Adipocyte (in vitro differentiated cells): ENCODE results near the gene SLC5A10.
"Not testable (repeated sequence)": the region's sequence is repeated elsewhere in the genome, so short reads cannot be mapped to it uniquely, and the experiment has no call there.

ENCODE experiments used
- DNase-seq: peaks from one replicate; pipeline ENCODE4 v3.0.0-alpha.2; 2015; ENCODE audit warnings: low read depth
- H3K27me3 ChIP-seq: replicated peaks from 2 replicates; pipeline ENCODE4 v1.7.0; 2013; ENCODE audit warnings: mild to moderate bottlenecking, low read length, moderate library complexity; ENCODE audit not compliant: control insufficient read depth, insufficient read depth
- H3K36me3 ChIP-seq: 2 replicates; pipeline ENCODE4 v1.7.0; 2013; ENCODE audit warnings: low read length, mild to moderate bottlenecking, moderate library complexity; ENCODE audit not compliant: control insufficient read depth, insufficient read depth, severe bottlenecking
- H3K4me1 ChIP-seq: 2 replicates; pipeline ENCODE4 v1.7.0; 2013; ENCODE audit warnings: mild to moderate bottlenecking, low read length, moderate library complexity; ENCODE audit not compliant: control insufficient read depth, insufficient read depth
- H3K4me3 ChIP-seq: 2 replicates; pipeline ENCODE4 v1.7.0; 2013; ENCODE audit warnings: mild to moderate bottlenecking, low read length, moderate library complexity
- H3K9ac ChIP-seq: 2 replicates; pipeline ENCODE4 v1.7.0; 2013; ENCODE audit warnings: mild to moderate bottlenecking, low read length, moderate library complexity
- H3K9me3 ChIP-seq: 2 replicates; pipeline ENCODE4 v1.7.0; 2013; ENCODE audit warnings: mild to moderate bottlenecking, low read length, moderate library complexity; ENCODE audit not compliant: control insufficient read depth

SLC5A10 gene

DNA sequence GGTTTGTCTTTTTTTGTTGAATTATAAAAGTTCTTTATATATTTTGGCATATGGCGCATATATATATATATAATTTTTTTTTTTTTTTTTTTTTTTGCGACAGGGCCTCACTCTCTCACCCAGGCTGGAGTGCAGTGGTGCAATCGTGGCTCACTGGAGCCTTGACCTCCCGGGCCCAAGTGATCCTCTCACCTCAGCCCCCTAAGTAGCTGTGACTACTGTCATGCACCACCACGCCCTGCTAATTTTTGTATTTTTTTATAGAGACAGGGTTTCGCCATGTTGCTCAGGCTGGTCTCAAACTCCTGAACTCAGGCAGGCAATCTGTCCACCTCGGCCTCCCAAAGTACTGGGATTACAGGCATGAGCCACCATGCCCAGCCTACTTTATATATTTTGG is 29.4 kb upstream of the SLC5A10 start:
- not testable (repeated sequence) for DNase-seq, H3K9ac ChIP-seq, H3K27me3 ChIP-seq, H3K4me3 ChIP-seq, H3K9me3 ChIP-seq
- peaks cover 23% of the 10 kb centered on the region for H3K36me3 ChIP-seq
- H3K4me1 ChIP-seq, result peaks cover 20% of the 10 kb centered on the region

DNA sequence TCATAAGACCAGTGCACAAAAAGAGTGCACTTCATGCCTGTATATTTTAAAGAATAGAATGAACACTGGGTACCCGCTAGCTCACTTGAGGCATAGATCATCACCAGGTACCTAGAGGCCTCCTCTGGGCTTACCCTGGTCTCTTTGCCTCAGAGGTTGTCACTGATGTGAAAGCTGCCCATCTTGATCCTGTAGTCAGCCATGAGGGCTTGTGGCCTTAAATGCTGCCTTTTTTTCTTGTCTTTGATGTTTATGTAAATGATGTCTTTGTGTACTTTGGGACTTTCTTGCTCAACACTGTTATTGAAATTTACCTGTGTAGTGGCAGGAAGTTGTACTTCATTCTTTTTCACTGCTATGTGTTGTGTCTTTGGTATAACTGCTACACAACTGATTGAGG is 26.8 kb upstream of the SLC5A10 start:
- Histone ChIP-seq H3K27me3 (no peaks in the 10 kb centered on the region), H3K9ac (no peak overlapping the region), H3K4me1 (peaks cover 20% of the 10 kb centered on the region), H3K9me3 (no peaks in the 10 kb centered on the region), H3K4me3 (no peak overlapping the region), H3K36me3 (peaks cover 34% of the 10 kb centered on the region)
- DNase-seq, result no peak

GRCh38 chr17:18928628-18929125 is 23.3 kb upstream of the SLC5A10 start:
- Histone ChIP-seq H3K36me3 (peaks cover 53% of the 10 kb centered on the region), H3K9me3 (no peaks in the 10 kb centered on the region), H3K4me1 (no peaks in the 10 kb centered on the region), H3K9ac (no peak overlapping the region), H3K4me3 (no peak overlapping the region), H3K27me3 (no peaks in the 10 kb centered on the region)
- DNase-seq, result no peak

DNA sequence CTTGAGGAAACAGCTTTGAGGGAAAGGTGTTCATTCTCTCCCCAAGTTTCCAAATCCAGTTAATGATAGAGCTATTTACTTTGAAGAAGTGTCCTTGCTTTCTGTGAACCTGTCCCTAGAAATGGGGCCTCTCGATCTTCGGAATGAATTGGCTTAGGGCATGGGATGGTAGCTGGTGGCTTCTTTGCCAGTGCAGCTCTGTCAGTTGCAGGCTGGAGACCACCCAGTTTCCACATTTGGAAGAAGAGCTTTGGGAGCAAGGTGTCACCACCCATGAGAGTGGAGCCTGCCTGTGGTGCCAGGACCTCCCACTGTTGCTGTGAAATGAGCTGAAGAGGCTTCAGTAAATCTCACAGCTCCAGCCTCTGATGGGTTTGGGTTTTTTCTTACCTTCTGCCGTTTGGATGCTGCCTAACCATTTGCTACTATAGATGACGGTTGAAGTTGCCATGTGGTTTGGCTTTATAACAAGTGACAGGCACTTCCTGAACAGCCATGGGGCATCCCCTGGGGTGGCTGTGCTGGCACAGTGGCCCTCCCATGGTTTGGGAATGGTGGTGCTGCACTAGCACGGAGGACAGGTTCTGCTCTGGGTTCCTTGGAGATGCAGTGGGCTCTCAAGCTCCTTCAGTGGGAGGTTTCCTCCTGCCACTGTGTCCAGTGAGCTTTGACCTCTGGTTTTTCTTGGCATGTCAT is 19.5 kb upstream of the SLC5A10 start:
- DNase-seq, result no peak
- H3K36me3 ChIP-seq, result peaks cover 40% of the 10 kb centered on the region

DNA sequence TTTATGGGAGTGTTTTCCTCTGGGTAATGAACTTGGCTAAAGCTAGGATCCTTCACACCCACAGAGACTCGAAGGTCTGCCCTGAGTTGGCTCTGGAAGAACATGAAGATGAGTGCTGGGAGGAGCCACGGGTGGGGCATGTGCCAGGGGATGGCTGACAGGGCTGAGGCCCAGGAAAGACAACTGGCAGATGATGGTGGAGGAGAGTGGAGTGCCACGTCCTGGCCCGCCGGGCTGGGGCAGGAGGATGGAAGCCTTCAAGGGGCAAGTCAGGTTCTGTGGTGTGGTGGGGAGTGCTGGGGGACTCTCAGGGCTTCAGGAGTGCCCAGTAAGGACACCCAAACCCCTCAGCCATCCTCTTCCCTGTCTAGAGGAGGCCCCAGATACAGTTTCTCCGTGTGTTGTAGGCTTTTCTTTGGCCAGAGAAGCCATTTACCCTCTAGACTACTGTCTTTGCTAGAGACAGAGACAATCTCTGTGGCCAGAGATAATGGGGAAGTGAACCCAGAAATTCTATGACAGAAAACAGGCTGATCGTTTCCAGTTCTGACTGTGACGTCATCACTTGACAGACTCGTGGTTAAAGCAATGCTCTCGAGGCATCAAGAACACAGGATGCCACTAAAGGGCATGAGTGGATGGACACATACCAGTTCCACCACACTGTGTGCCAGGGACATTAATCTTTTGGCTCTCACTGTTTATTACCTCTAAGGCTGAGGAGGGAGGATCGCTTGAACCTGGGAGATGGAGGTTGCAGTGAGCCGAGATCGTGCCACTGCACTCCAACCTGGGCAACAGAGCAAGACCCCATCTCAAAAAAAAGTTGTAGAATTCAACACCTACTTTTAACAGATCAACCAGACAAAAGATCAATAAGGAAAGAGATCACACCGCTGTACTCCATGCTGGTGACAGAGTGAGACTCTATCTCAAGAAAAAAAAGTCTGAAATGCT is 18.6 kb upstream of the SLC5A10 start:
- no peak for DNase-seq

More for the DNA sequence above, 19.5 kb upstream of the SLC5A10 start:
- H3K9ac ChIP-seq, result no peak overlapping the region
- no peaks in the 10 kb centered on the region for H3K4me1 ChIP-seq
- H3K27me3 ChIP-seq, result no peaks in the 10 kb centered on the region
- H3K4me3 ChIP-seq, result no peak overlapping the region
- no peaks in the 10 kb centered on the region for H3K9me3 ChIP-seq

GRCh38 chr17:18937981-18938691 is 13.8 kb upstream of the SLC5A10 start:
- no peak overlapping the region for H3K4me3 ChIP-seq
- peaks cover 10% of the 10 kb centered on the region for H3K27me3 ChIP-seq
- H3K9ac ChIP-seq, result no peak overlapping the region
- H3K4me1 ChIP-seq, result no peaks in the 10 kb centered on the region
- no peaks in the 10 kb centered on the region for H3K9me3 ChIP-seq
- DNase-seq, result no peak
- H3K36me3 ChIP-seq, result no peaks in the 10 kb centered on the region

More for the DNA sequence above, 18.6 kb upstream of the SLC5A10 start:
- Histone ChIP-seq H3K4me1 (no peaks in the 10 kb centered on the region), H3K9me3 (no peaks in the 10 kb centered on the region), H3K36me3 (peaks cover 33% of the 10 kb centered on the region), H3K27me3 (no peaks in the 10 kb centered on the region), H3K4me3 (no peak overlapping the region), H3K9ac (no peak overlapping the region)

DNA sequence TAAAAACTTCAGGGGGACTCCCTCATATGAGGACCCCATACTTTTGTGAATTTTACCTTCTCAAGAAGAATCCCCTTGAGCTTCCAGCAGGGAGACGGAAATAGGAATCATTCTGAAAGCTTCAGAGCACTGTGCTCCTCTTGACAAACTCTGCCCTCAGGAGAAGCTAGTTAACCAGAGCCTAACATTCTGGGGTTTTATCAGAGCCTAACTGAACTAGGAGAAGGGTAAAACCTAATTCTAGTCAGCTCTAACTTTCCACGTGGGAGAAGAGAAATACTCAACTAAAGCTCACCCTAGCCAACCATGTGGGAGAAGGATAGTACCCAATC is 13.3 kb upstream of the SLC5A10 start:
- H3K27me3 ChIP-seq, result peaks cover 10% of the 10 kb centered on the region
- H3K4me3 ChIP-seq, result no peak overlapping the region
- no peak overlapping the region for H3K9ac ChIP-seq
- no peak for DNase-seq
- H3K9me3 ChIP-seq, result no peaks in the 10 kb centered on the region
- H3K4me1 ChIP-seq, result no peaks in the 10 kb centered on the region
- H3K36me3 ChIP-seq, result no peaks in the 10 kb centered on the region

- H3K4me3 ChIP-seq, result no peak overlapping the region
- H3K9me3 ChIP-seq, result peaks cover 5% of the 10 kb centered on the region
- peaks cover 44% of the 10 kb centered on the region for H3K27me3 ChIP-seq
Measured at GRCh38 chr17:18944646-18945045, 7.3 kb upstream of the SLC5A10 start.

DNA sequence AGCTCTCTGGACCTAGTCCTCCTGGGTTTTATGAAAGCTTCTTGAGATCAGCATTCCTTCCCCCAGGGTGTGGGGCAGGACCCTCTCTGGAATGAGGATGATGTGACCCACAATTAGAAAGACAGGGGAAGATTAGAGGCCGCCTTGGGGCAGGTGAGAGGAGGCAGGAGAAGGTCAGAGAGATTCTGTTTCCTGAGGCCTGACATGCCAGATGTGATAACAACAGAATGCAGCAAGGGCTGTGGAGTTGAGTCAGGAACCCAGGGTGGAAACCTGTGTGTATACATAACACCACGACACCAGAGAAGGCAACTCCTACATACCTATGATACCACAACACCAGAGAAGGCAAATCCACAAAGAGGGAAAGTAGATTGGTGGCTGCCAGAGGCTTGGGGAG is 5.4 kb upstream of the SLC5A10 start:
- Histone ChIP-seq H3K4me1 (peaks cover 8% of the 10 kb centered on the region), H3K4me3 (no peak overlapping the region), H3K9me3 (peaks cover 5% of the 10 kb centered on the region), H3K9ac (no peak overlapping the region), H3K36me3 (no peaks in the 10 kb centered on the region), H3K27me3 (peaks cover 57% of the 10 kb centered on the region)
- DNase-seq, result no peak

More at GRCh38 chr17:18944646-18945045, 7.3 kb upstream of the SLC5A10 start:
- H3K4me1 ChIP-seq, result peaks cover 6% of the 10 kb centered on the region
- DNase-seq, result no peak
- H3K36me3 ChIP-seq, result no peaks in the 10 kb centered on the region
- H3K9ac ChIP-seq, result no peak overlapping the region

- peaks cover 8% of the 10 kb centered on the region for H3K4me1 ChIP-seq
- H3K9ac ChIP-seq, result no peak overlapping the region
- H3K9me3 ChIP-seq, result peaks cover 5% of the 10 kb centered on the region
- no peaks in the 10 kb centered on the region for H3K36me3 ChIP-seq
- DNase-seq, result no peak
- peaks cover 54% of the 10 kb centered on the region for H3K27me3 ChIP-seq
- no peak overlapping the region for H3K4me3 ChIP-seq
Measured at GRCh38 chr17:18947866-18948265, 4.1 kb upstream of the SLC5A10 start.

DNA sequence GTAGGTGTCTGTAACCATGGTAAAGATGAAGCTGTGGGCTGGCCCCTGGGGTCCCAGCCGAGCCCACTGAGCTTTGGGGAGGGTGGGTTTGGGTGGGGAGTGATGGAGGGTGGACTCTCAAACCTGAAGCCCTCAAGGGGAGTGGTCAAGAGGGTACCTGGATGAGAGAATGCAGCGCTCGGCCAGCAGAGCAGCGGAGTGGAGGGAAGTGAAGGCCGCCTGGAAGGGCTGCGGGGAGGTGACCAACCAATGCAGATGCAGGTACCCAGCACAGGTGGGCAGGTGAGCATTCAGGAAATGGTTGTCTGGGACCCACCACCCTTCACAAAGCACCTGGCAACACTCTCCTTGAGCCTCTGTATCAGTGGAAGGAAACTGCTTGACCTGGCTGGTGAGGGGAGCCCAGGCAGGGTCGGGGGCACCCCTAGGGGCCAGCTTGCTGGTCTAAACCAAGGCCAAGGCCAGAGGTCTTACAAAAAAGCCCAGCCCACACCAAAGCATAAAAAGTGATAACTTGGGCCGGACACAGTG is 3.4 kb upstream of the SLC5A10 start:
- no peak overlapping the region for H3K9ac ChIP-seq
- no peak for DNase-seq
- no peak overlapping the region for H3K4me3 ChIP-seq
- H3K4me1 ChIP-seq, result peaks cover 8% of the 10 kb centered on the region
- H3K9me3 ChIP-seq, result peaks cover 5% of the 10 kb centered on the region
- H3K27me3 ChIP-seq, result peaks cover 54% of the 10 kb centered on the region
- H3K36me3 ChIP-seq, result no peaks in the 10 kb centered on the region
